MM.1S (cell line): ENCODE data around the gene DCANP1.

Experiments
- EZH2 ChIP-seq: fragments of 300-600 bp; sonication (generic); optimal IDR thresholded peaks from 2 replicates; pipeline ENCODE3; 2017; ENCODE audit warnings: low read depth, mild to moderate bottlenecking, antibody characterized with exemption, low read length, mixed read lengths
- EZH2phosphoT487 ChIP-seq: fragments of 300-600 bp; sonication (generic); IDR thresholded peaks from 2 replicates; pipeline ENCODE4 v1.6.1; 2018; ENCODE audit warnings: antibody characterized with exemption, low read length
- TF ChIP-seq, protein P1 (sequence below): fragments of 300-600 bp; sonication (generic); IDR thresholded peaks from 2 replicates; pipeline ENCODE4 v1.5.1; 2016; ENCODE audit warnings: antibody characterized with exemption, low read length, mixed read lengths

DNA sequence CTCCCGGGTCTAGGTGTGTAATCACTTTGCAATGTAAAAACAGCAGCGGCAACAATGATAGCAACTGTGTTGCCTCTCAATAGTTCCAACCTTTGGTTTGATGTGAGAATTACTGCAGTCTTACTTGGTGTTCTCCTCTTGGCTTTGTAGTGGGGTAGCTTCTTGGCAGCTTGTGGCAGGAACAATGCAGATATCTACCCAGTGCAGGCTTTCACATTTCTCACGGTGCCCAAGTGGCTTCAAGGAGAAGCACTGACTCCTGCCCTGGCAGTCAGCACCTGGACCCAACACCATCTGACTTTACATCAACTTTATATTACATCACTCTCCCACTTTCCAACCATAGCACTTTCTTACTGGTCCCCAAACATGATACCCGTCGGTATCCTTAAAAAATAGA is 33.4 kb upstream of the DCANP1 start:
- TF ChIP-seq EZH2 (no peak), EZH2phosphoT487 (no peak)
- TF ChIP-seq, protein P1, sequence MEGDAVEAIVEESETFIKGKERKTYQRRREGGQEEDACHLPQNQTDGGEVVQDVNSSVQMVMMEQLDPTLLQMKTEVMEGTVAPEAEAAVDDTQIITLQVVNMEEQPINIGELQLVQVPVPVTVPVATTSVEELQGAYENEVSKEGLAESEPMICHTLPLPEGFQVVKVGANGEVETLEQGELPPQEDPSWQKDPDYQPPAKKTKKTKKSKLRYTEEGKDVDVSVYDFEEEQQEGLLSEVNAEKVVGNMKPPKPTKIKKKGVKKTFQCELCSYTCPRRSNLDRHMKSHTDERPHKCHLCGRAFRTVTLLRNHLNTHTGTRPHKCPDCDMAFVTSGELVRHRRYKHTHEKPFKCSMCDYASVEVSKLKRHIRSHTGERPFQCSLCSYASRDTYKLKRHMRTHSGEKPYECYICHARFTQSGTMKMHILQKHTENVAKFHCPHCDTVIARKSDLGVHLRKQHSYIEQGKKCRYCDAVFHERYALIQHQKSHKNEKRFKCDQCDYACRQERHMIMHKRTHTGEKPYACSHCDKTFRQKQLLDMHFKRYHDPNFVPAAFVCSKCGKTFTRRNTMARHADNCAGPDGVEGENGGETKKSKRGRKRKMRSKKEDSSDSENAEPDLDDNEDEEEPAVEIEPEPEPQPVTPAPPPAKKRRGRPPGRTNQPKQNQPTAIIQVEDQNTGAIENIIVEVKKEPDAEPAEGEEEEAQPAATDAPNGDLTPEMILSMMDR, result no peak
